ENCODE data around the gene GINS3. TPM values are rescaled to one million over a fixed set of nuclear protein-coding genes. Genes with fewer than 3 reads are reported as not detected.

GINS3 gene
- total RNA-seq, 1 experiment from 2014 or later = 7.3 TPM

DNA sequence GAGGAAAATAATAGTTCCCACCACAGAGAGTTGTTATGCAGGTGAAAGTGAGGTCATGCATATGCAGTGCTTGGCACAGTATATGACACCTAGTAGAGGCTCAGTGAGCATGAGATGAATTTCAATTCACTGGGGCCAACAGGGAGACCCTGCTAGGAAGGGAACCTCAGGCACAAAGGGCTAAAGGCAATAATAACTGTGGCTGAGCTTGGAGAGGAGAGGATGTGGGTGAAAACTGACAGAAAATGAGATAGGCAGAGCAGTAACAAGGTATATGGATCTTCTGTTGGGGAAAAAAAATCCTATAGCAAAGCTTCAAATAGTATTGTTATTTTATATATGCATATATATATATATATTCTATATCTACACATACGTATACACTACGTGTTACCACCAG is 25.0 kb upstream of the GINS3 start:
- ChIA-PET POLR2A (interaction anchor here (0.6 kb wide), 1 partner anchor 357 kb away, joined by 6 read pairs; no protein-coding TSS in a partner anchor), CTCF (no interaction called here)
- DNase-seq (ENCODE audit: low spot score) = no peak
- Mint-ChIP-seq H3K27ac (no peak overlapping the region), H3K36me3 (no peaks in the 10 kb centered on the region), H3K4me1 (no peaks in the 10 kb centered on the region), H3K27me3 (ENCODE audit: low read depth) (peaks cover 48% of the 10 kb centered on the region), H3K9me3 (peaks cover 9% of the 10 kb centered on the region), H3K4me3 (no peak overlapping the region)
- TF ChIP-seq GTF2I (CRISPR knock-in tag; conservative IDR thresholded peaks at IDR 0.05) (no peak), EMX1 (CRISPR knock-in tag; IDR thresholded peaks at IDR 0.05) (no peak), ZNF512 (CRISPR knock-in tag; IDR thresholded peaks at IDR 0.05; ENCODE audit: borderline replicate concordance) (no peak), PRRX2 (CRISPR knock-in tag; IDR thresholded peaks at IDR 0.05) (no peak), RELA (CRISPR knock-in tag; IDR thresholded peaks at IDR 0.05; ENCODE audit: borderline replicate concordance) (no peak), E2F1 (CRISPR knock-in tag; IDR thresholded peaks at IDR 0.05) (no peak), ZNF396 (CRISPR knock-in tag; IDR thresholded peaks at IDR 0.05; ENCODE audit: borderline replicate concordance) (no peak), KAT7 (CRISPR knock-in tag; IDR thresholded peaks at IDR 0.05; ENCODE audit: borderline replicate concordance) (no peak), SMAD3 (CRISPR knock-in tag; IDR thresholded peaks at IDR 0.05; ENCODE audit: borderline replicate concordance) (no peak)
- TF ChIP-seq, protein P1, sequence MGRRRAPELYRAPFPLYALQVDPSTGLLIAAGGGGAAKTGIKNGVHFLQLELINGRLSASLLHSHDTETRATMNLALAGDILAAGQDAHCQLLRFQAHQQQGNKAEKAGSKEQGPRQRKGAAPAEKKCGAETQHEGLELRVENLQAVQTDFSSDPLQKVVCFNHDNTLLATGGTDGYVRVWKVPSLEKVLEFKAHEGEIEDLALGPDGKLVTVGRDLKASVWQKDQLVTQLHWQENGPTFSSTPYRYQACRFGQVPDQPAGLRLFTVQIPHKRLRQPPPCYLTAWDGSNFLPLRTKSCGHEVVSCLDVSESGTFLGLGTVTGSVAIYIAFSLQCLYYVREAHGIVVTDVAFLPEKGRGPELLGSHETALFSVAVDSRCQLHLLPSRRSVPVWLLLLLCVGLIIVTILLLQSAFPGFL (CRISPR knock-in tag; IDR thresholded peaks at IDR 0.05; ENCODE audit: borderline replicate concordance) = no peak
- TF ChIP-seq, protein P2, sequence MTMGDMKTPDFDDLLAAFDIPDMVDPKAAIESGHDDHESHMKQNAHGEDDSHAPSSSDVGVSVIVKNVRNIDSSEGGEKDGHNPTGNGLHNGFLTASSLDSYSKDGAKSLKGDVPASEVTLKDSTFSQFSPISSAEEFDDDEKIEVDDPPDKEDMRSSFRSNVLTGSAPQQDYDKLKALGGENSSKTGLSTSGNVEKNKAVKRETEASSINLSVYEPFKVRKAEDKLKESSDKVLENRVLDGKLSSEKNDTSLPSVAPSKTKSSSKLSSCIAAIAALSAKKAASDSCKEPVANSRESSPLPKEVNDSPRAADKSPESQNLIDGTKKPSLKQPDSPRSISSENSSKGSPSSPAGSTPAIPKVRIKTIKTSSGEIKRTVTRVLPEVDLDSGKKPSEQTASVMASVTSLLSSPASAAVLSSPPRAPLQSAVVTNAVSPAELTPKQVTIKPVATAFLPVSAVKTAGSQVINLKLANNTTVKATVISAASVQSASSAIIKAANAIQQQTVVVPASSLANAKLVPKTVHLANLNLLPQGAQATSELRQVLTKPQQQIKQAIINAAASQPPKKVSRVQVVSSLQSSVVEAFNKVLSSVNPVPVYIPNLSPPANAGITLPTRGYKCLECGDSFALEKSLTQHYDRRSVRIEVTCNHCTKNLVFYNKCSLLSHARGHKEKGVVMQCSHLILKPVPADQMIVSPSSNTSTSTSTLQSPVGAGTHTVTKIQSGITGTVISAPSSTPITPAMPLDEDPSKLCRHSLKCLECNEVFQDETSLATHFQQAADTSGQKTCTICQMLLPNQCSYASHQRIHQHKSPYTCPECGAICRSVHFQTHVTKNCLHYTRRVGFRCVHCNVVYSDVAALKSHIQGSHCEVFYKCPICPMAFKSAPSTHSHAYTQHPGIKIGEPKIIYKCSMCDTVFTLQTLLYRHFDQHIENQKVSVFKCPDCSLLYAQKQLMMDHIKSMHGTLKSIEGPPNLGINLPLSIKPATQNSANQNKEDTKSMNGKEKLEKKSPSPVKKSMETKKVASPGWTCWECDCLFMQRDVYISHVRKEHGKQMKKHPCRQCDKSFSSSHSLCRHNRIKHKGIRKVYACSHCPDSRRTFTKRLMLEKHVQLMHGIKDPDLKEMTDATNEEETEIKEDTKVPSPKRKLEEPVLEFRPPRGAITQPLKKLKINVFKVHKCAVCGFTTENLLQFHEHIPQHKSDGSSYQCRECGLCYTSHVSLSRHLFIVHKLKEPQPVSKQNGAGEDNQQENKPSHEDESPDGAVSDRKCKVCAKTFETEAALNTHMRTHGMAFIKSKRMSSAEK (CRISPR knock-in tag; IDR thresholded peaks at IDR 0.05; ENCODE audit: borderline replicate concordance) = no peak
- no peak for ATAC-seq

GRCh38 chr16:58371841-58372240 is 20.4 kb upstream of the GINS3 start:
- Mint-ChIP-seq H3K4me1 (no peaks in the 10 kb centered on the region), H3K36me3 (no peaks in the 10 kb centered on the region), H3K27ac (no peak overlapping the region), H3K27me3 (ENCODE audit: low read depth) (peaks cover 31% of the 10 kb centered on the region), H3K4me3 (no peak overlapping the region), H3K9me3 (peaks cover 9% of the 10 kb centered on the region)
- ATAC-seq (no peak), DNase-seq (ENCODE audit: low spot score) (no peak)
- ChIA-PET POLR2A (no interaction called here), CTCF (no interaction called here)
- TF ChIP-seq, protein P3, sequence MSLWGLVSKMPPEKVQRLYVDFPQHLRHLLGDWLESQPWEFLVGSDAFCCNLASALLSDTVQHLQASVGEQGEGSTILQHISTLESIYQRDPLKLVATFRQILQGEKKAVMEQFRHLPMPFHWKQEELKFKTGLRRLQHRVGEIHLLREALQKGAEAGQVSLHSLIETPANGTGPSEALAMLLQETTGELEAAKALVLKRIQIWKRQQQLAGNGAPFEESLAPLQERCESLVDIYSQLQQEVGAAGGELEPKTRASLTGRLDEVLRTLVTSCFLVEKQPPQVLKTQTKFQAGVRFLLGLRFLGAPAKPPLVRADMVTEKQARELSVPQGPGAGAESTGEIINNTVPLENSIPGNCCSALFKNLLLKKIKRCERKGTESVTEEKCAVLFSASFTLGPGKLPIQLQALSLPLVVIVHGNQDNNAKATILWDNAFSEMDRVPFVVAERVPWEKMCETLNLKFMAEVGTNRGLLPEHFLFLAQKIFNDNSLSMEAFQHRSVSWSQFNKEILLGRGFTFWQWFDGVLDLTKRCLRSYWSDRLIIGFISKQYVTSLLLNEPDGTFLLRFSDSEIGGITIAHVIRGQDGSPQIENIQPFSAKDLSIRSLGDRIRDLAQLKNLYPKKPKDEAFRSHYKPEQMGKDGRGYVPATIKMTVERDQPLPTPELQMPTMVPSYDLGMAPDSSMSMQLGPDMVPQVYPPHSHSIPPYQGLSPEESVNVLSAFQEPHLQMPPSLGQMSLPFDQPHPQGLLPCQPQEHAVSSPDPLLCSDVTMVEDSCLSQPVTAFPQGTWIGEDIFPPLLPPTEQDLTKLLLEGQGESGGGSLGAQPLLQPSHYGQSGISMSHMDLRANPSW (CRISPR knock-in tag; conservative IDR thresholded peaks at IDR 0.05; ENCODE audit: low read depth) = no peak
- no peak for TF ChIP-seq PRRX2 (CRISPR knock-in tag; IDR thresholded peaks at IDR 0.05)
- TF ChIP-seq, protein P4, sequence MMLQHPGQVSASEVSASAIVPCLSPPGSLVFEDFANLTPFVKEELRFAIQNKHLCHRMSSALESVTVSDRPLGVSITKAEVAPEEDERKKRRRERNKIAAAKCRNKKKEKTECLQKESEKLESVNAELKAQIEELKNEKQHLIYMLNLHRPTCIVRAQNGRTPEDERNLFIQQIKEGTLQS (CRISPR knock-in tag; conservative IDR thresholded peaks at IDR 0.05) = no peak
- TF ChIP-seq ZNF423 (CRISPR knock-in tag; IDR thresholded peaks at IDR 0.05) = no peak
- TF ChIP-seq SMAD4 (CRISPR knock-in tag; IDR thresholded peaks at IDR 0.05) = no peak
- no peak for TF ChIP-seq E2F1 (CRISPR knock-in tag; IDR thresholded peaks at IDR 0.05)
- TF ChIP-seq, protein P5, sequence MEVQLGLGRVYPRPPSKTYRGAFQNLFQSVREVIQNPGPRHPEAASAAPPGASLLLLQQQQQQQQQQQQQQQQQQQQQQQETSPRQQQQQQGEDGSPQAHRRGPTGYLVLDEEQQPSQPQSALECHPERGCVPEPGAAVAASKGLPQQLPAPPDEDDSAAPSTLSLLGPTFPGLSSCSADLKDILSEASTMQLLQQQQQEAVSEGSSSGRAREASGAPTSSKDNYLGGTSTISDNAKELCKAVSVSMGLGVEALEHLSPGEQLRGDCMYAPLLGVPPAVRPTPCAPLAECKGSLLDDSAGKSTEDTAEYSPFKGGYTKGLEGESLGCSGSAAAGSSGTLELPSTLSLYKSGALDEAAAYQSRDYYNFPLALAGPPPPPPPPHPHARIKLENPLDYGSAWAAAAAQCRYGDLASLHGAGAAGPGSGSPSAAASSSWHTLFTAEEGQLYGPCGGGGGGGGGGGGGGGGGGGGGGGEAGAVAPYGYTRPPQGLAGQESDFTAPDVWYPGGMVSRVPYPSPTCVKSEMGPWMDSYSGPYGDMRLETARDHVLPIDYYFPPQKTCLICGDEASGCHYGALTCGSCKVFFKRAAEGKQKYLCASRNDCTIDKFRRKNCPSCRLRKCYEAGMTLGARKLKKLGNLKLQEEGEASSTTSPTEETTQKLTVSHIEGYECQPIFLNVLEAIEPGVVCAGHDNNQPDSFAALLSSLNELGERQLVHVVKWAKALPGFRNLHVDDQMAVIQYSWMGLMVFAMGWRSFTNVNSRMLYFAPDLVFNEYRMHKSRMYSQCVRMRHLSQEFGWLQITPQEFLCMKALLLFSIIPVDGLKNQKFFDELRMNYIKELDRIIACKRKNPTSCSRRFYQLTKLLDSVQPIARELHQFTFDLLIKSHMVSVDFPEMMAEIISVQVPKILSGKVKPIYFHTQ (CRISPR knock-in tag; IDR thresholded peaks at IDR 0.05) = no peak
- TF ChIP-seq, protein P6, sequence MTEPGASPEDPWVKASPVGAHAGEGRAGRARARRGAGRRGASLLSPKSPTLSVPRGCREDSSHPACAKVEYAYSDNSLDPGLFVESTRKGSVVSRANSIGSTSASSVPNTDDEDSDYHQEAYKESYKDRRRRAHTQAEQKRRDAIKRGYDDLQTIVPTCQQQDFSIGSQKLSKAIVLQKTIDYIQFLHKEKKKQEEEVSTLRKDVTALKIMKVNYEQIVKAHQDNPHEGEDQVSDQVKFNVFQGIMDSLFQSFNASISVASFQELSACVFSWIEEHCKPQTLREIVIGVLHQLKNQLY (CRISPR knock-in tag; IDR thresholded peaks at IDR 0.05) = no peak
- no peak for TF ChIP-seq MXD4 (CRISPR knock-in tag; IDR thresholded peaks at IDR 0.05; ENCODE audit: borderline replicate concordance)
